ENCODE data around the gene PICALM.
A peak's percentile ranks its signal among the peaks of the same experiment; 100 is the strongest.
"Not testable (repeated sequence)": the region's sequence is repeated elsewhere in the genome, so short reads cannot be mapped to it uniquely, and the experiment has no call there.

The PICALM gene

DNA sequence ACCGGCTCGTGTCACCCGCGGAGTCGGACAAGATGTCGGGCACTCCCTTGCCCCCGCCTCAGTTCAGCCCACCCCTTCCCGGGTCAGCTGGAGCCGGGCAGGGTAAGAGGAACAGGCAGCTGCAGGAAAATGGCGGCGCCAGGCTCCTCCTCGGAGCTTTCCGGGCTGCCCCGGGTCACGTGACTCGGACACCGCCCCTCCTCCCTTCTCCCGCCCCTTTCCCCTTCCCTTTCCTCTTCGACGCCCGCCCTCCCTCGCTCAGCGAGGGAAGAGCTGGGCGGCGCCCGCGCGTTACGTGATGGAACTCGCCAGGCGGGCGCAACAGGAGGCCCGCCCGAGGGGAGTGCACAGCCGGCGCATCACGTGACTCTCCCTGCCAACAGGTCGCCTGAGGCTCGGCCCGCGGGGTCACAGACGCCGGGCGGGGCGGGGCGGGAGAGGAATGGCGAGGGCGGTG, at the start of gene PICALM:
Gene PICALM, minus strand, starts transcription at position 134 of the 457 bp plus-strand sequence. CDS start 304 bp downstream, outside the sequence.
- peak; percentile 99 for DNase-seq

- no peak for DNase-seq
Observed at GRCh38 chr11:86118253-86118652, 49.4 kb upstream of the PICALM start.

- no peak for DNase-seq
Observed at GRCh38 chr11:86117712-86118063, 48.8 kb upstream of the PICALM start.

DNA sequence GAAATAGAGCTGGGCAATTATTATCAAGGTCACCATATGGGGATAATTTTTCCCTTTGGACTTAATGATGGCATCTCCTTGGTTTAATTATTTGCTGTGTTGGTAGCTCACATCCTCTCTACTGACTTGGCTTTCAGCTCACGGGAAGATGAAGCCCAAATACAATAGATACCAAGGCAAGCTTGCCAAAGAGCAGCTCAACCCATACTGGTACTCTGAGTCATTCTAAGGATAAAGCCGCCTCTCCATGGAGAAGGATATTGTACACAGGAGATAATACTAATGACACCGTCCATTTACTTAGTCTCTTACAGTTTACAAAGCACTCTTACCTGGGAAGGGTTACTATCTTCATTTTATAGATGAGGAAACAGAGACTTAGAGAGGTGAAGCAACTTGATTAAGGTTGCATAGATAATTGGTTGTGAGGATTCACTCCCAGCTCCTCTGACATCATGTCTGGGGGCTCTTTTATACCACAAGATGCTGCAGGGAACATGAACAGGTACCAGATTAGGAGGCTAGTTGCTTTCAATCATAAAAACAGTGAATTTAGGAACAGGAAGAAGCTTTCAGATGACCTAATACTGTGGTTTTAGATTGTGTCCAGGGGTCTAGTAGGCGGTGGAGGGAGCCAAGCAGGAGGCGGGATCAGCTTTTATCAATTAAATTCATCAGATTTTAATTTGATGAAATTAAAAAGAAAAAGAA, 48.3 kb upstream of the PICALM start:
- peak; percentile 41 for DNase-seq

- no peak for DNase-seq
Observed at GRCh38 chr11:86116386-86116726, 47.5 kb upstream of the PICALM start.

- no peak for DNase-seq
Observed at GRCh38 chr11:86115542-86116385, 46.9 kb upstream of the PICALM start.

DNA sequence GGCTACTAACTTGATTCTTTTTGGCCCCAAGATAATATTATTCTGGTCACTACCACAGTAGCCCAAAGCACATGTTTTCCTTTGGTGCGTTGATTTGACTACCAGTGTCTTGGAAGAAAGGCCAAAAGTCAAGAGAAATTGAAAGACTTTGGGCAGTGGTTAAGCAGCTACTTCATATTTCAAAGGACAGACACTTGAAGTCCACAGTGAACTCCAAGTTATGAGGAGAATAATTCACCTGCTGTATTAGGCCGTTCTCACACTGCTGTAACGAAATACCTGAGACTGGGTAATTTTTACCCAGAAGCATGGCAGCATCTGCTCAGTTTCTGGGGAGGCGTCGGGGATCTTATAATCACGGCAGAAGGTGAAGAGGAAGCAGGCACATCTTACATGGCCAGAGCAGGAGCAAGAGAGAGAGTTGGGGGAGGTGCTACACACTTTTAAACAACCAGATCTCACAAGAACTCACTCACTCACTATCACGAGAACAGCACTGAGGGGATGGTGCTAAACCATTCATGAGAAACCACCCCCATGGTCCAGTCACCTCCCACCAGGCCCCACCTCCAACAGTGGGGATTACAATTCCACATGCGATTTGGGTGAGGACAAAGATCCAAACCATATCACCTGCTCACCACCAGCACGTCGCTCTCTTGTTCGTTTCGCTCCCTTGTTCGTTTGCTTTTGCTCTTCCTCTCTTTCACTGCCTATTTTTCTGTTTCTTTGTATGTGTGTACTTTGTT, 40.2 kb upstream of the PICALM start:
- DNase-seq: no peak

DNA sequence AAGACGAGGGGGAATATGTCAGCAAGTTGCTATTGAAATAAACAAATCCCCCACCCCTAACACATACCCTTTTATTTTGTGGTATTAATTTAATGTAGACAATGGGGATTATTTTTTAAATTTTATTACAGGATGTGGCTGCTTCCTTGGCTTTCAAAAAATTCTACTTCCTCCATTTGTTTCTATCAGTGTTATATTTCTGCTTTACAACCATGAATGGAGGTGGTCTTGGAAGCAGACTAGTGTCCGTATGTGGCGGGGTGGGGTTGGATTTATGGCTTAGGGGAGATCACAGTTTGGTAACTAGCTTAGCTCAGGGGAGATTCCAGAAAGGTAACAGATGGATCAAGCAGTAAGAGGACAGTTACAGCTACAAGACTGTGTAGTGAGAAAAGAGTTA, 39.3 kb upstream of the PICALM start:
- no peak for DNase-seq

- no peak for DNase-seq
Observed at GRCh38 chr11:86106916-86107315, 38.0 kb upstream of the PICALM start.

- not testable (repeated sequence) for DNase-seq
Observed at GRCh38 chr11:86106031-86106430, 37.1 kb upstream of the PICALM start.

GRCh38 chr11:86105601-86106000, 36.7 kb upstream of the PICALM start:
- DNase-seq: not testable (repeated sequence)

DNA sequence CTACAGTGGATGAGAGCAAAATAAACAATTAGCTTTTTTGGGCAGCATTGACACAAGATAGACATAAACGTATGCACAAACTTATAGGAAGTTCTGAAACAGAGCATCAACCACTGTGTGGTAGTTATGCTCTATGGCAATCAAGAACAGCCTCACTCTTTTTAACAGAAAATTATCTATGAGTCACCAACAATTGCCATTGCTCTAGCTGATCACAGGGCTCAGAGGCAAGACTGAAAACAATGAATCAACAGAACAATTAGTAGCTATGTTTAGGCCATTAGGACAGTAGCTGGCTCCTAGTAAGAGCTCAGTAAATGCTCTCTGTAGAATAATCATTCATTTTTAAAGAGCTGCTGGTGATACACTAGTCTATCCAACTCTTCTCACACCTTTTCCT, 34.9 kb upstream of the PICALM start:
- DNase-seq: no peak

DNA sequence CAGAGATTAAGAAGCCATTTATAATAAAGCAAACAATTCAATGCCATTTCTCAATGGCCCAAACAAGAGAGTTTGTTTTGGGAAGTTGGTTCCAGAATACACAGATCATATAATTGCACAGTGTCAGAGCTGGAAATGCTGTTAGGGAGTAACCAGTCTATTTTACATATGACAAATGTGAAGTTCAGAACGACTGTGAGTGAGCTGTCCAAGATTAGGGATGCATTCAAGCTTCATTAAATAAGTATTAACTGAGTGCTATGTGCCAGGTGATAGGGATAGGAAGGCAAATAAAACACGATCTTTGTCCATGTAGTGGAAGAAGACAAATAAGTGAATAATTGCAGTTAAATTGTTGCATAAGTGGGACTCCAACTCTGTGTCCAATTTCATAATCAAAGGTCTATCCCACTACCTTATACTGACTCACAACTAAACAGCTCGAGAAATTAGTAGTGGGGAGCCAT, 33.1 kb upstream of the PICALM start:
- DNase-seq: no peak

DNA sequence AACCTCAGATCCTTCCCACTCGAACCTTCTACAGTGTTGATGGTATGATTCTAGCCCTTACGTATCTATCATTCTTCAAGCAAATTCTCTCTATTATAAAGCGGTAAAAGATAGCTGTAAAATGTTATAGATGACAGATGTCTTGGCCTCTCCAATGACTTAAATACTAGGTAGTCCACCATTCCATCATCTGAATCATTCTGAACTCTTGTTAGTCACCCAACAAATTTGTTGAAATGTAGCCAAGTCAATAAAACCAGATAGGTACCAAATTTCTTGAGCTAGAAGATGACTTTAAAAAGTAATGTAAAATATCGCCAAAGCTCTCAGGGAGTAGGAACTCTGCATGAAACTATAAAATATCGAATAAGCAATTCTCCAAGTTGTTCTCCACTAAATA, 32.6 kb upstream of the PICALM start:
- DNase-seq: no peak

- DNase-seq: no peak
Observed at GRCh38 chr11:86099874-86100273, 31.0 kb upstream of the PICALM start.

GRCh38 chr11:86097980-86098379, 29.1 kb upstream of the PICALM start:
- DNase-seq: no peak

DNA sequence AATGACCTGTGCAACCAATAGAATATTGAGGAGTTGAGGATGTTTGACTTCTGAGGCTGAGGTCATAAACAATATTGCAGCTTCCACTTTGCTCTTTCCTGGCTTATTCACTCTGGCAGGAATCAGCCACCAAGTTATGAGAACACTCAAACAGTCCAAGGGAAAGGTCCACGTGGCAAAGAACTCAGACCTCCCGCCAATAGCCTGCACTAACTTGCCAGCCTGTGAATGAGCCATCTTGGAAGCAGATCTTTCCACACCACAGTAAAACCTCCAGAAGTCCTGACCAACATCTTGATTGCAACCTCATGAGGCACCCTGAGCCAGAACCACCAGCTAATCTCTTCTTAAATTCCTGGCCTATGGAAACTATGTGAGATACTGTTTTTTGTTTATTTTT, 22.7 kb upstream of the PICALM start:
- DNase-seq: no peak

DNA sequence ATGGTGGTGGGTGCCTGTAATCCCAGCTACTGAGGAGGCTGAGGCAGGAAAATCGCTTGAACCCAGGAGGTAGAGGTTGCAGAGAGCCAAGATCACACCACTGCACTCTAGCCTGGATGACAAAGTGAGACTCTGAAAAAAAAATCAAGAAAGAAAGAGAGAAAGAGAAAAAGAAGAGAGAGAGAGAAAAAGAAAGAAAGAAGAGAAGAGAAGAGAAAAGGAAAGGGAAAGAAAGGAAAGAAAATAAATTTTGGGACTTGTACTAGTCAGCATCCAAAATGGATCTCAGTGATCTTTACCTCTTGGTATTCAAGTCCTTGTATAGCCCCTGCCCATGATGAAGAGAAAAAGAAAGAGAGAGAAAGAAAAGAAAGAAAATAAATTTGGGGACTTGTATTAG, 22.2 kb upstream of the PICALM start:
- no peak for DNase-seq

- DNase-seq: no peak
Observed at GRCh38 chr11:86089659-86090058, 20.8 kb upstream of the PICALM start.

- DNase-seq: not testable (repeated sequence)
Observed at GRCh38 chr11:86087688-86088087, 18.8 kb upstream of the PICALM start.

DNA sequence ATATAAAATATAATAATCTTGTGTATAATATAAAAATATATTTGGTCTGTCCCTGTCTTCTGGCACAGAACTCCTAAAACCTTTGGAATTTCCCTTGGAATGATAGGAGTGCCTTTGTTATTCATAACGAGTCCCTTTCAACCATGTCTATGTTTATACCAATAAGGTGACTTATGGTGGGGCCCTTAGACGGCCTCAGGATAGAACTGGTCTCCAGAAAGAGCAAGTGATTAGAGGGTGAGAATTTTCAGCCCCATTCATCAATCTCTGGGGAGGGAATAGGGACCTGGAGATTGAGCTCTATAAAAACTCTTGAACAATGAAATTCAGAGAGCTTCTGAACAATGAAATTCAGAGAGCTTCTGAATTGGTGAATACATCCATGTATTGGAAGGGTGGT, 18.4 kb upstream of the PICALM start:
- no peak for DNase-seq

- no peak for DNase-seq
Observed at GRCh38 chr11:86081455-86081854, 12.6 kb upstream of the PICALM start.

DNA sequence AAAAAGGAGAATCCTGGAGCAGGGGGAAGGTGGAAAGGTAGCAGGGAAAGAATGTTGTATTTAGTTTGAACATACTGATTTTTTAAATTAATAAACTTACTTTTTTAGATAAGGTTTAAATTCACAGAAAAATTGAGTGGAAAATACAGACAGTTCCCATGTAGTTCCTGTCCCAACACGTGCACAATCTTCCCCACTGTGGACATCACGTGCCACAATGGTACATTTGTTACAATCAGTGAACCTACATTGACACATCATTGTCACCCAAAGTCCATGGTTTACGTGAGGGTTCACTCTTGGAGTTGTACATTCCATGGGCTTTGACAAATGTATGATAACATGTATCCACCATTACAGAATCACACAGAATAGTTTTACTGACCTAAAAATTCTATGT, 10.5 kb upstream of the PICALM start:
- DNase-seq: no peak

DNA sequence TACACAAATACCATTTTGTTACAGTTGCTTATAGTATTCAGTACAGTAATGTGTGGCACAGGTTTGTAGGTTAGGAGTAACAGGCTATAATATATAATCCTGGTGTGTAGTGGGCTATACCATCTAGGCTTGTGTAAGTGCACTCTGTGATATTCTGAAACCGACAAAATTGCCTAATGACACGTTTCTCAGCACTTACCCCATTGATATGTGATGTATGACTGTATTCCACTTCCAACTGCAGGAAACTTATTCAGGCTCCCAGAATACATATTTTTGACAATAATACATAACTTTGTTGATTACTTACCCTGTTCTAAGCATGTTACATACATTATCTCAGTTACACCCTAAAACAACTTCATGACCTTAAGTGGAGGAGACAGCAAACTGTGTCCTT, 5.1 kb upstream of the PICALM start:
- DNase-seq: no peak

Measured in hematopoietic multipotent progenitor cell treated with erythropoietin and hydrocortisone succinate and interleukin-3 and kit ligand, for 8 days (in vitro differentiated cells).